ENCODE measurements around the gene ZMYM2. TPM values are rescaled to one million over a fixed set of nuclear protein-coding genes. Genes with fewer than 3 reads are reported as not detected.
"Not testable (repeated sequence)": the region's sequence is repeated elsewhere in the genome, so short reads cannot be mapped to it uniquely, and the experiment has no call there.

The ZMYM2 gene
- 35.3 and 39.2 TPM in 2 replicates for total RNA-seq (2014; rRNA removed; shearing (Covaris generic))

GRCh38 chr13:19958155-19959111, at the start of gene ZMYM2:
TSS of gene ZMYM2 (plus strand) at chr13:19958727. CDS start at chr13:19993073, 34,346 bp downstream.
- DNase-seq (ENCODE audit: low spot score), result peak; percentile 100

GRCh38 chr13:19910336-19911072, 48.0 kb upstream of the ZMYM2 start:
- DNase-seq (ENCODE audit: low spot score), result no peak

- peak; percentile 79 for DNase-seq (ENCODE audit: low spot score)
These were observed 31.3 kb upstream of the ZMYM2 start for GRCh38 chr13:19927117-19927748.

- DNase-seq (ENCODE audit: low spot score), result no peak
These were observed 18.4 kb upstream of the ZMYM2 start for GRCh38 chr13:19940106-19940505.

- no peak for DNase-seq (ENCODE audit: low spot score)
These were observed 8.2 kb upstream of the ZMYM2 start for GRCh38 chr13:19950374-19950773.

DNA sequence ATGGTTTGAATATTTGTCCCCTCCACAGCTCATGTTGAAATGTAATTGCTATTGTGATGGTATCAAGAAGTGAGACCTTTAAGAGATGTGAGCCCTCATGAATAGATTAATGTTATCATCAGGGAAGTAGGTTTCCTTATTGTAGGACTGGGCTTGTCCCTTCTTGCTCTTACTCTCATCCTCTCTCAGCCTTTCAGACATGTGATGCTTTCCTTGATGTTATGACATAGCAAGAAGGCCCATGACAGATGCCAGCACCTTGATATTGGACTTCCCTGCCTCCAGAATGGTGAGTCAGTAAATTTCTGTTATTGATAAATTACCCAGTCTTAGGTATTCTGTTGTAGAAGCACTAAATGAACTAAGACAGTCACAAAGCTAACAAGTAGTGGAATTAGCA, 5.7 kb upstream of the ZMYM2 start:
- DNase-seq (ENCODE audit: low spot score), result no peak

DNA sequence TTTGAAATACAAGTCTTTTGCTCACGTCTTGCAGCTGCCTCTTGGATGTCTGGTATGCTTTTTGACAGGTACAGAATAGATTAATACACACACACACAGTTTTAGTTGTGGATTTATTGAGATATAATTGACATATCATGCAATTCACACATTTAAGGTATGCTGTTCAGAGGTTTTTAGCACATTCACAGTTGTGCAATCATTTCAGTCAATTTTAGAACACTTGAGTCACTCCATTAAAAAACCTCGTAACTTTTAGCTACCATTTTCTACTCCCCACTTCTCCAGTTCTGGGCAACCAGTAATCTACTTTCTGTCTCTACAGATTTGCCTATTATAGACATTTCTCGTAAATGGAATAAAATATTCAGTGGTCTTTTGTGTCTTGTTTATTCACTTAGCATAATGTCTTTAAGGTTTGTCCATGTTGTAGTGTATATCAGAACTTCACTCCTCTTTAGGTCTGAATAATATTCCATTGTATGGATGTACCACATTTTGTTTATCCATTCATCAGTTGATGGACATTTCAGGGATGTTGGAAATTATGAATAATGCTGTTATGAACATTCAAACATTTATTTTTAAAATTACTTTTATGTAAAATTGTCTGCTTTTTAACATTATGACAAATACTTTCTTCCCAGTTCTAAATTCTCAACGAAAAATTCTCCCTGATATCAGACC, 2.5 kb upstream of the ZMYM2 start:
- no peak for DNase-seq (ENCODE audit: low spot score)

- DNase-seq (ENCODE audit: low spot score), result peak; percentile 56
These were observed 990 bp upstream of the ZMYM2 start for GRCh38 chr13:19957320-19958154.

GRCh38 chr13:19959141-19959830, 759 bp downstream of the ZMYM2 start:
- peak; percentile 72 for DNase-seq (ENCODE audit: low spot score)

DNA sequence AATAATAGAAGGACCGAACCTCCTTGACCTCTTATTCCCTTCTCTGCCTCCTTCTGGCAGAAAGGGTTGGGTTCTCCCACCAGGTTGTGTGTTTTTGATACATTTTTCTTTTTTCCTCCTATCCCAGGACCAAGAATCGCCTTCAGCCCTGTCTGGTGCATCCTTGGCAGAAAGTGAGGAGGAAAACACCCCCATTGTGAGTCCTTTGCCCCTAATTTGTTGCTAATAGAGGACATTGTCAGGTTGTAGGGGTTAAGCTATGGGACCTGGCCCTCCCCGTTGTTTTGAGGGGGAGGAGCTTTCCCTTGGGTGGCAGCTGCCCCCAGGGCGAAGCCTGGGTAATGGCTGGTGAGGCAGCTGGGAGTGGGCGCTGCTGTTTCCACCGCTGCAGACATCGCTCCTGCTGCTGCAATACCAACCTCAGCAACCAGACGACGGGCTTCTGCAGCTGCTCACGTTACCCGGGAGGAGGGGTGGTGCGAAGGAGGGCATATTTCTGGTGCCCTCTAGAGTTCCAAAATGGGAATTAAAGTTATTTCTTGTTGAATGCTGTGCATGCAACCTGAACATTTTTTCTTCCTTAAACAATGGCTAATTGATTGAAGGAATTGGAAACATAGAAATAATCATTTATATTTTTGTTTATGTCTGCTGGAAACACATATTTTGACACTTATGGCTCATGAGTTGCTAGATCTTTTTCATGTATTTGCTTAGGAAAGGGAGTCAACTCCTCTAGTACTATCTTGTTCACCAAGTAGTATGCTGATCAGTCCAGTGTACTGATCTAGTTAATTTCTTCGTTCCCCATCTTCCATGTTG, 1.5 kb downstream of the ZMYM2 start:
- DNase-seq (ENCODE audit: low spot score), result peak; percentile 99

GRCh38 chr13:19960653-19960976, 2.1 kb downstream of the ZMYM2 start:
- no peak for DNase-seq (ENCODE audit: low spot score)

DNA sequence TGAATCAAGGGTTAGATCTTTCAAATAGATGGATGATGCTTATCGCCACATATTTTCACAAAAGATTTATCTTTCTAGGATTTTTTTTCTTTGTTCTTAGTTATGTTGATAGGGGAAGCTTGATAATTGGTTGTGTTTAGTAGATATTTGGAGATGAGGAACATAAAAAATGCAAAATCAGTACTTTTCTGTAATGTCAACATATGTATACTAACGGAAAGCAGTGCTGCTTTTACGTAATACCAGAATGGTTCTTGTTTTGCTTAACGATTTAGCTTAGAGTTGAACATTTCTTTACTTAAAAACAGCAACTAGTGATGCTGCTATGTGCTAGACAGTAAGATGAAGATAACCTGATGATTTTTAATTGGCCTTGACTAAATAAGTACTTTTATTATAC, 3.0 kb downstream of the ZMYM2 start:
- no peak for DNase-seq (ENCODE audit: low spot score)

DNA sequence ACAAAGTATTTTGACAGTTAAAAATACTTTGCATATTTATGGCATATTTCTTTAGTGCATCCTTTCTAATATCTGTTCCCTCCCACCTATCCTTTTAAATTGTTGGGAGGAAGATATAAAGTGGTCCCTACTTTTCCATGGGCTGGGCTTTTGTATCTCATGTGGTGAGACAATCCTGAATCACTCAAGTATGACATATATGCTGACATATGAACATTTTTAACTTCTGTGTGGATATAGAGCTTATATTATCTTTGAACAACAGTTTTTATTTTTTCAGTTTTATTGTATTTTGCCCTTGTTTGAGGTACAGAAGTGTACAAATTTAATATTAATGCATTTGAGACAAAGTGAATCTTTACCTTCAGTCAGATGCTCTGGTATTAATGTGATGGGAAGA, 3.4 kb downstream of the ZMYM2 start:
- no peak for DNase-seq (ENCODE audit: low spot score)

DNA sequence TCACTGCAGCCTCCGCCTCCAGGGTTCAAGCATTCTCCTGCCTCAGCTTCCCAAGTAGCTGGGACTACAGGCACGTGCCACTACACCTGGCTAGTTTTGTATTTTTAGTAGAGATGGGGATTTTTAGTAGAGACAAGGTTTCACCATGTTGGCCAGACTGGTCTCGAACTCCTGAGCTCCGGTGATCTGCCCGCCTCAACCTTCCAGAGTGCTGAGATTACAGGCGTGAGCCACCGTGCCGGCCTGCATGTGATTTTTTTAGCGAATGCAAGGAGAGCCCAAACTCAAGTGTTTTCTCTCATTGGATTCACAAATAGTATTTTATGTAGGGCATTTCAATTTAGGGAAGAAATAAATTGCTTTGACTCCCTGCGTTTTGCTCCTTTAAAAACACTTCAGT, 4.4 kb downstream of the ZMYM2 start:
- no peak for DNase-seq (ENCODE audit: low spot score)

DNA sequence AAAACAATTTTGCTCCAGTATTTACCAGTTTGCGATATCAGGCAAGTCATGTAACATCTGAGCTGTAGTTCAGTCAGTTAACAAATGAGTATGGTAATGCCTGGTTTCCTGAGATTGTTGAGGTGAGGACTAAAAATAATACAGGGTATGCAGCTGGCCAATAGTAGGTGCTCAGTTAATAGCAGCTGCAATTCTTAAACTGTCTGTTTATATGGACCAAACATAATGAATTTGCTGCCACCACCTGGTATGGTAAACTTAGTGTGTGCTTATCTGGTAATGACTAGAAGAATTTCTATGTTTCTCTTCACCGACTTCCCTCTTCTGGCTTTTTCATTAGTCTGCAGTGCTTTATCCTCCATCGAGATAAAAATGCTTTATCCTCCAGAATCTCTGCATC, 9.1 kb downstream of the ZMYM2 start:
- peak; percentile 29 for DNase-seq (ENCODE audit: low spot score)

DNA sequence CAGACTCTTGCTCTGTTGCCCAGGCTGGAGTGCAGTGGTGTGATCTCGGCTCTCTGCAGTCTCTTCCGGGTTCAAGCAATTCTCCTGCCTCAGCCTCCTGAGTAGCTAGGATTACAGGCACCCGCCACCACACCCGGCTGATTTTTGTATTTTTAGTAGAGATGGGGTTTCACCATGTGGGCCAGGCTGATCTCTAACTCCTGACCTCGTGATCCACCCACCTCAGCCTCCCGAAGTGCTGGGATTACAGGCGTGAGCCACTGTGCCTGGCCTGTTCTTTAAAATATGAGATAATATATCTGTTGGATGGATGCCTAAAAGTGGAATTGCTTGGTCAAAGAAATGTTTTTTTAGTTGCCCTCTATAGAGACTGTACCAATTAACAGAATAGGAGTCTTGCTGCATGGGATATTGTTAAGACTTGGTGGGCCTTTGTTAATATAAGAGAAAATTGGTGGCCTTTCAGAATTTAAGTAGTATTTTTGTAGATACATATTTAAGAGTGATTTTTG, 16.0 kb downstream of the ZMYM2 start:
- not testable (repeated sequence) for DNase-seq (ENCODE audit: low spot score)

DNA sequence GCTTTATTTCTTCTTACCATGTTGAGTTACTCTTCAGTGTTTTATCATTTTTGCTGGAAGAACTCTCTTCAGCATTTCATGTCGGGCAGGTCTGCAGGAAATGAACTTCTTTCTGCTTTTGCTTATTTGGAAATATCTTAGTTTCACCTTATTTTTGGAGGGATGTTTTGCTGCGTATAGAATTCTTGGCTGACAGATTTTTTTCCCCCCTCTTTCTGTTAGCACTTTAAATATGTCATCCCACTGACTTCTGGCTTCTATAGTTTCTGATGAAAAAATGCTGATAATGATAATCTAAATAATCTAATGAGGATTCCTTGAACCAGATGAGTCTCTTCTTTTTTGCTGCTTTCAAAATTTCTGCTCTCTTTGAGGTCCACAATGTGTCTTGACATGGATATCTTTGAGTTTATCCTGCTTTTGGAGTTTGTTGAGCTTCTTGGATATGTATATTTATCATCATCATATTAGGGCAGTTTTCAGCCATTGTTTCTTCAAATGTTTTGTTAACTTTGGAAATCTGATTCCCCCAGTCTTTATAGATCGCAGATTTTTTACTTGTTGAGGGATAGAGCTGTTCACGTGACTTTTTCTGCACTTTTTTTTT, 20.4 kb downstream of the ZMYM2 start:
- DNase-seq (ENCODE audit: low spot score), result no peak

DNA sequence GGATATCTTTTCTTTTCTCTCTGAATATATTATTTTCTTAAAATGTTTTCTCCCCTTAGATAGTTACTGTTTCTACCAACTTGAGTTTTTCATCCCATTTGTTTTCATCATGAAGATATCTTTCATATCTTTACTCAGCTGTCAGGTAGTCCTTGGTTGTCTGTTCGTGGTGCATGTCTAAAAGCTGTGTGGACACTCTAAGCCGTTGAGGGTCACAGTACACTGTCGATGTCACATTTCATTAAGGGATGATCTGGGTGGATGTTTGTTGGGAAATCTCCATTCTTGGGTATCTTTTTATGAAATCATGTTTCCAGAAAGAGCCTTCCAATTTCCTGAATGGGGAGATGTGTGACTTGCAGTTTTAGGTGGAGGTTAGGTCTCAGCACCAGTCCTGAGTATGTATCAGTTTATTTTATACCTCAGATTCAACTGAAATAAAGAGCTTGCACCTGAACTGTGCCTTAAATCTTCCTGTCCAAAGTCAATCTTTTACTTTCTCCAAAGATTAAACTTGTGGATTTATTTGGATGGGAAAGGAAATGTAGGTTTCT, 23.2 kb downstream of the ZMYM2 start:
- DNase-seq (ENCODE audit: low spot score), result no peak

Data from HT-29 (cell line).